Kidney capillary endothelial cell (primary cell): Measurements from ENCODE around the gene ST8SIA5.

Experiments
- DNase-seq: peaks from one replicate; pipeline ENCODE4 v3.0.0-alpha.2; 2018; ENCODE audit warnings: low spot score

Gene ST8SIA5

DNA sequence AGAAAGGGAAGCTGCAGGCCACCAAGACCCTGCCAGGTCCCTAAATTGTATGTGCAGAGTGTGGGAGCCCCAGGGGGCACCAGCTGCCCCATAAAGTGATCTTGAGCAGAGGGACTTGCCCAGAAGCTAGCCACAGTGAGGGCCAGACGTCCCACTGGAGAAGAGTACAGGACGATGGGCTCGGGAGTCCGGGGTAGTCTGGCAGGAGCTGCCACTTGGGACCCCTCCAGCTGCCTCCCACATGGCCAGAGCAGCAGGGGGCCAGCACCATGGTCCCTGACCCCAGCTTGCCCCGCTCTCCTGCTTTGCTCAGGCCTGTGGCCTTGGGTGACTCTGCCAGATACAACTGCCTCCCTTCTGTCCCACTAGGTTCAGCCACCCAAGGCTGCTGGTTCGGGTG is 88.2 kb downstream of the ST8SIA5 start:
- no peak for DNase-seq

DNA sequence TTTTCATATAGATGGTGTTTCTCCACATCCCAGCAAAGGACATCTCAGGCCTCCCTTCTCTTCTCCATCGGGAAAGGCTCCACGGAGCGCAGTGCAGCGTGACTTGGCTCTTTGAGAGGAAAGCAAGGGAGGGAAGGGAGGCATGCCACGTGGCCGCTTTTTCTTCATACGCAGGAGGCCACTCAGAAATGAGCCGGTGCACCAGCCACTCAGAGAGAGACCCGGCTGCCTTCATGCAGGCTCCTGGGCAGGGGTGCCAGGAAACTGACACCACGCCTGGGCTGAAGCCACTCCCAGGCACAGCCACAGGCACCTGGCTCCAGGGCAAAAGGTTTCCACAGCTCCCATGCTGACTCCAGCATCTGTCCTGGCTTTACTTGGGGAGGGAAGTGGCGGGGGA is 88.7 kb downstream of the ST8SIA5 start:
- no peak for DNase-seq

DNA sequence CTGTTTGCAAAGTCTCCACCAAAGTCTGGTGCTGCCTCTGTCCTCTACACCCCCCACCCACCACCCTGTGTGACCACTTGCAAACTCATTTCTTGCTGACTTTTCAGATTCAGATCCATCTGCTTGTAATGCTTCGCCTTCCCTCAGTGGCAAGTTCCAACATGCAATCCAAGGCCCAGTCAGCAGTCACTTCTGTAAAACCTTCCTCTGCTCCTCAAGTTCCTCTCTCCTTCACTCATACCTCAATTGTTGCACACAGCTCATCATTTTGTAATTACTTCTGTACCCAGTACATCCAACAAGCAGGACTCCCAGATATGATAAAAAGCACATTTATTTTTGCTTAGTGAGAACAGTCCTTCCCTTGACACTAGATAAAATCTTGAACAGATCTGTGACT is 93.3 kb downstream of the ST8SIA5 start:
- DNase-seq: no peak

DNA sequence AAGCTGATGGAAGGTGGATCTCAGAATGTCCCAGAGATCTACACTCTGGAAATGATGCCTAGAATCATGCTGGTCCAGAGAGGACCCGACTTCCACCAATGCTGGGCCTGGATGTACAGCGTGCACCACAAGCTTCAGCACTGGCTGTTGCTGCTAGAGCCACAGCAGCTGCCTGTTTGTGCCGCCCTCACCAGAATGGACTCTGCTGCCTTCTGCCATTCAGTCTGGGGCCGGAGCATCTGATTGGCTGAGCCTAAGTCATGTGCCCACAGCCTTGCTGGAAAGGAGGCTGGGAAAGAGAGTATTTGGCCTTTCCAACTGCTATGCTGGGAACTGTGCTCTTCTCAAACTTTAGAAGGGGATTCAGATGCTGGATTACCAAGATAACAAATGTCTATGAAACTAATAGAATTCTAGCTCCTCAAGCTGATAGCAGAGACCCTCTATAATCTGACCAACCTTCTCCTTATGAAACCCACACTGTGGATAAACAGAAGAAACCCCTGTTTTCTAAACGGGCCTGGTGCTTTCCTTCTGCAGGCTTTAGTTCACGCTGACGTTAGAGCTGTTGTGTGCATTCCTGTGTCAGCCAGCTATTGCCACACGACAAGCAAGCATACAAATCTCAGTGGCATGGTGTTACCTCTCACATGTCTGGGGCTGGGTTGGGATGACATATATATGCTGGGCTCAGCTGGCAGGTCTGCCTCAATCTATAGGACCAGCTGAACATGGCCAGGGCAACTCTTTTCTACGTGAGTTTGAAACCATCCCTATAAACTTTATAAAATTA is 95.7 kb downstream of the ST8SIA5 start:
- no peak for DNase-seq

DNA sequence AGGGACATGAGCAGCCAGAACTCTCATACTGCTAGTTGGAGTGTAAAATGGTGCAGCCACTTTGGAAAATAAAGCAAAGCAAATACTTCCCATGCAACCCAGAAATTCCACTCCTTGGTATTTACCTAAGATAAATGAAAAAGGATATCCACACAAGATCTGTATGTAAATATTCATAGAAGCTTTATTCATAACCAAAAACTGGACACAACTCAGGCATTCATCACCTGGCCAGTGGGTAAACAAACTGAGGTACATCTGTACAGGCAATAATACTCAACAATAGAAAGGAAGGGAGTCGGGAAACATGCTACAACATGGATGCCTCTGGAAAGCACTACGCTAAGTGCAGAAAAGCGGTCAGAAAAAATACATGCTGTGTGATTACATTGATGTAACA is 97.4 kb downstream of the ST8SIA5 start:
- DNase-seq: no peak

DNA sequence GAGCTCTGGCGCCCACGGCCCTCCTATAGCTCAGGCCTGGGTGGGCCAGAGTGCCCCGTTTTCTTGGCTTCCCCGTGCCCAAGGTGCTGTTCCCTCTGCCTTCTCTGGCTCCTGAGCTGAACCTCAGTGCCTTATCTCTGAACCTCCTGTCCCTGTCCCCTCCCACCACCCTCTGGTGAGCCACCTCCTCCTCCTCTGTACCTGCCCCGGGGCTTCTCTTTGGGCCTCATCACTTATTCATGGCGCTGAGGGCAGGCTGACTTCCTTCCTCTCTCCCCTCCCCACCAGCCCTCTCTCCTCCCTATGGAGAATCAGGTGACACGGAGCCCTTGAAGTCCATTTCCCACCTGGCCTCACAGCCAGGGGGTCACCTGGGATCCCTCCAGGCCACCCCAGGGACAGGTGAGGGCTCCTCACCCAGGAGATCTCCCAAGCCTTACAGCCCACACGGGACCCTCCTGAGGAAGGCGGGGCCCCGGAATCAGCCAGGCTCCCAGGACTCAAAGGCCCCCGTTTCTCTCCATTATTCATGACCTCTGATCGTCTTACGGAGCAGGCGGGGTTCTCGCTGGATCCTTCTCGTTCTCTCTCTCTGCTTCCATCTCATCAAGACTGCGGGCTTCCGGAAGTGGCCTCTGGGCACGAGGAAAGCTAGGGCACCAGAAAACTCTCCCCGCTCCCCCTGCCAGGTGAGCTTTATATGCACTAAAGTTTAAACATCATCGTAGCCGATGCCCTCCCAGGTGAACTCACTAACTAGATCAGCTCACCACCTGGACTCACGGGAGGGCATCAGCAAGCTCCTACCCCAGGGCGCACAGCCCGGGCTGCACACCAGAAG is 99.5 kb downstream of the ST8SIA5 start, which contains the start of gene LOXHD1:
LOXHD1 (minus strand) TSS at position 106 of the 841 bp plus-strand sequence. CDS start 187 bp downstream, outside the sequence.
- no peak for DNase-seq

DNA sequence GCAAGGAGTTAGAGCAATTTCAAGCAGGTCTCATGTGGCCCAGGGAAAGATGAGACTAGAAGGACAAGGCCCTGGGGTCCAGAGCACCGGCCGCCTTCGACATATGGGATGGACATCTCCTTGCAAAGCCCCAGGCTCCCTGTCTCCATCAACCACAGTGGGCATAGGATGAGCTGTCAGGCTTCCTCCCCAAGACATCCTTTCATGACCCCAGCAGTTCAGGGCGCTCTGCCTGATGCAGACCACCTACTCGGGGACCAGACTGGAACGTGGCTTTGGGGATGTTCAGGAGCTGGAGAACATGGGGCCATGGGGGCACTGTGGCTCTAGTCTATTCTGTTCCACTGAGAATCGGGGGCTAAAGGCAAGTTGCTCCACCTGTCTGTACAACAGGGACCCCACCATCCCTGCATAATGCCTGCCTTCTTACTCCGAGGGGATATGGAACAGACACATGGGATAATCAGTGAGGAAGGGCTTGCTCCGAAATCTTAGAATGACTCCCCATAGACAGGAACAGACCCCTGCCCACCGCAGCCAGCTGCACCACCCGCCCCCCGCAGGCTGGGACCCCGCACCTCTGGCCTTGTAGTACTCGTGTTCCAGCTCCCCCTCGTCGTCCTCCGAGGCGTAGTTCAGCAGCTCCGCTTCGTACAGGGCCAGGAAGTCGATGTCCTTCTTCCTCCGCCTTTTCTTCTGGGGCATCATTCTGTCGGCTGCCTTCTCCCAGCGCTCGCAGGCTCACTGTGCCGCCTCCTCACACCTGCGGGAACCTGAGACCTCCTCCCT is 100.3 kb downstream of the ST8SIA5 start:
- DNase-seq: no peak

DNA sequence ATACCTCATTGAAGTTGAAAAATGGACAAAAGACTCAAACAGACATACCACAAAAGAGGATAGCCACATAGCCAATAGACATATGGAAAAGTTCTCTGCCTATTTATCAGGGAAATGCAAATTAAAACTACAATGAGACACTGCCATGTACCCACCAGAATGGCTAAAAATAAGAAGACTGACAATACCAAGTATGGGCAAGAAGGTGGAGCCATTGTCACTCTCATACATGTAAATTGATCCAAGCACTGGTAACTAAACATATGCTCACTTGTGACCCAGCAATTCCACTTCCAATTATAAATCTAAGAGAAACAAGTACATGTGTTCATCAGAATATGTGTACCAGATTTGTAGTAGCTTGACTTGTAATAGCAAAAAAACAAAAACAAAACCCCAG is 104.5 kb downstream of the ST8SIA5 start:
- DNase-seq: no peak

DNA sequence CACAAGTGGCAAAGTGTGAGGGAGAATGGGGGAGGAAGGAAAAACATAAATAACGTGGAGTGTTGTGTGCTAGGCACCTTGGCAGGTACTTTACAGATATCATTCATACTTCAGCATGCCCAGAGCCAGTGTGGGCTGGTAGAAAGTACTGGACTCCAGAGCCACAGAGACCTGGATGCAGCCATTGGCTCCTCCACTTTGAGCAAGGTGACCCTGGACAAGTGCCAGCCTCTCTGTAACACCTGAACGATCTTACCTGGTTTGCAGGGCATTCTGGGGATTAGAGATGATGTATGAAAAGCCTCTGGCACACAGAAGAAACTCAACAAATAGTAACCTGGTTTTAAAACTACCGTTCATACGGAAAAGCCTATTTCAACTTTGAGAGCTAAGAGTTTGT is 106.2 kb downstream of the ST8SIA5 start:
- no peak for DNase-seq

DNA sequence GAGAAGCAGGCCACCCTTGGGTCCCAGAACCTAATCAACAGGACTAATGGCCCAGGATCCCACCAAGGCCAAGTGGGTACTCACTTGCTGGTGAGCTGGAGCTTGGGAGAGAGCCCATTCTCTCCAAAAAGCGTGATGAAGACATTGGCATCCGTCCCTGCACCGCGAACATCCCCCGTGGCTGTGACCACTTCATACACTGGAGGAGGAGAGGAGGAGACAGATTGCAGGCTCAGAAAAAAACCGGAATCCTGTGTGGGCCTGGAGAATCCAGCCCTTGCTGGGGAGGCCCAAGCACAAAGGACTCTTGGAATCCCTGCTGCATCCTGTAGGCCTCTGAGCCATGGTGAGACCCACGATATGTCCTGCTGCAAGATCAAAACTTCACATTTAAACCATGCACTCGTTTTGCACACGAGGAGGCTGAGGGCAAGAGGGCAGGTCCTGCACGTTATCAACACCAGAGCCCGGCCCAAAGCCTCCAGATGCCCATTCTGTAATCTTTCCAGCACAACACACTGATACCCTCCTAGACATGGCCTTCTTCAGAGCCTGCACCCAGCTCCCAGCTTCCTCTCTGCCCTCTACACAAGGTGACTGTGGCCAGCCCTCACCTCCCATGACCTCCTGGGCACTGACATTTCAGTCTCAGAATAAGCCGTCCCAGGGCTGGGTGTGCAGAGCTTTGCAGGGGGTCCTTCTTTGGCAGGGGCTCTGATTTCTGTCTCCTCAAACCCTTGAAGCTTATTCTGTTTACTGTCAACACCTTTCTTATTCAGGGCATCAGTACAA is 107.6 kb downstream of the ST8SIA5 start:
- DNase-seq: no peak

DNA sequence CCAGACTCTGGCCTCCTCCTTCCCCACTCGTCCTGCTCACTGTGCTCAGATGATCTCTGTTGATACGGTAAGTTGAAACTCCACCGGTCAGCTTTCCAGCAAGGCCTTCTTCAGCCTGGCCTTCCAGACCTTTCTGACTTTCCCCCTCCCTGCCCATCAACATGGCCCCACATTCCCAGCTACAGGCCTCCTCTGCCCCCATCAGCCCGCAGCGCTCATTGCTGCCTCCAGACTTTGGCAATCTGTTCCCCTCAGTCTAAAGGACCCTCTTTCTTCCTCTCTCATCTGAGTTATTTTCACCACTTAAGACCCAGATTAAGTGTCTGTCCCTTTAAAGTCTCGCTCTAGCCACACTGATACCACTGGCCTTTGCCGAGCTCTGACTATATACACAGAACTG is 110.4 kb downstream of the ST8SIA5 start:
- no peak for DNase-seq

DNA sequence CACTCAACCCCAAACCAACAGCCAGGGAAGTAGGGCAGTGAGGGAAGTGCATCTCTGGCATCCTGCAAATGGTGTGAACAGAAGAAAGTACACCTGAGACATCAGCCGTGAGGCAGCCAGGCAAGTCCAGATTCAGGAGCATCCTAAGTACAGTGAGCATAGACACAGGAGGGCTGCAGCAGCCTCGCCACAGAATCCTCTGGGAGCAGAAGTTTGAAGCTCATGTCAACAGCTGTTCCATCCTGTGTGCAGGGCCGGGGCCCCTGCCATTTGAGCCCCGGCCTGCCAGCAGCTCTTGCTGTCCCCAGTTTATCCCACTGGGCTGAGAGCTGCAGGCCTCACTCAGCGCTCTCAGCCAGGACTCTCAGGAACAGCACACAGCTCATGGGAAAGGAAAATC is 114.3 kb downstream of the ST8SIA5 start:
- DNase-seq: no peak

DNA sequence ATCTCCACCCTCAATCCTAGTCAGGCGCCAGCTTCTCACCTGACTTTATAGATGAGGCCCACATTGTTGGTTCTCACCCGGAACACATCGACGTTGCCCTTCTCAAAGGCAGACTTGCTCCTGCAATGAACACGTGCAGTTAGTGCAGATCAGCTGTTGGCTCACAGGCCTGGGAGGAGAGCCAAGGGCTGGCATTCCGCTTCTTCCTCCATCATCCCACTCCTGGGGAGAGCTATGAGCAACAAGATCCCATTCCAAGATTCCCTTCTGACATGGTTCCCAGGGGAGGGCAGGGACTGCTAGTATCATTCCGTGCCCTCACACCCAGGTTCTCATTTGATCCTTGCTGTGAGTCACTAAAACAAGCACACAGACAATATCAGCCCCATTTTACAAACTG is 114.9 kb downstream of the ST8SIA5 start:
- no peak for DNase-seq

DNA sequence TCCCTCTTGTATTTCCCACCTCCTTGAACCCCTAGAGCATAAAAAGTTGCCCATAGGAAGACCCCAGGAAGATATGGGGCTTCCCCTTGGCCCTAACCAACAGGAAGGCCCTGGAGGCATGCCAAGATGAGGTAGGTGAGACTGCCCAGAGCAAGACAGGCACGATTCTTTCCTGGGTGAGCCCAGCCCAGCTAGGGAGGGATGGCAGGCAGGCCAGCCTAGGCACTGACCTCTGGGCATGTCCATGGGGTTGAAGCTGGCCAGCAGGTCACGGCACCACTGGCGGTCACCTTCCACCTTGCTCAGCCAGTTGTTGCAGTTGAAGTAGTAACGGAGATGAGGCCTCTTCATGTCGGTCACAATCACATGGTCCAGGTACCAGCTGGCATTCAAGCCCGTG is 117.5 kb downstream of the ST8SIA5 start:
- no peak for DNase-seq

DNA sequence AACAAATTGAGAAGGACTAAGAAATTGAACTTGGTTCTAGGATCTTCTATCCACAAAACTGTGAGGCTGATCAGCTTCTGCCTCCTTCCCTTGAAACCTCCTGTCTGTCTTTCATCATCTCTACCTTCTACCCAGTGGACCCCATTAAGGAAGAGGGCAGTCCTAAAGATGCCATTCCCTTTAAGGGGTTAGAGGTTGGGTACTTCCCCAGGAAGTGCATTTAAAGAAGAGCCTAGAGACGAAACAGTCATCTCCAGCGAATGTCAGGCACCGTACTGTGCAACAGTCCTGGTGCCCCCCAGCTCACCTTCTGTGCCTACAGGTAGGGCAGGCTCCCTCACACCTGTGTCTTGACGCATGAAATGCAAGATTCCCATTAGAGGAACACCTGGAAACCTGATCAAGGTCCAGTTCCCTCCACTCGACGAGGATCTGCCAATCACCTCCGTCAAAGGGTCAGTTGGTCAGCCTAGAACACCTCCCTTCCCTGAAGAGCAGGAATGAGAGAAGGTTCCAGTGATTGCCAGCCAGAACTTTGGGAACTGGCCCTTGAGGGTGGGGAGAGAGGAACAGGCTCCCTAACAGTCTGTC is 120.7 kb downstream of the ST8SIA5 start:
- no peak for DNase-seq

DNA sequence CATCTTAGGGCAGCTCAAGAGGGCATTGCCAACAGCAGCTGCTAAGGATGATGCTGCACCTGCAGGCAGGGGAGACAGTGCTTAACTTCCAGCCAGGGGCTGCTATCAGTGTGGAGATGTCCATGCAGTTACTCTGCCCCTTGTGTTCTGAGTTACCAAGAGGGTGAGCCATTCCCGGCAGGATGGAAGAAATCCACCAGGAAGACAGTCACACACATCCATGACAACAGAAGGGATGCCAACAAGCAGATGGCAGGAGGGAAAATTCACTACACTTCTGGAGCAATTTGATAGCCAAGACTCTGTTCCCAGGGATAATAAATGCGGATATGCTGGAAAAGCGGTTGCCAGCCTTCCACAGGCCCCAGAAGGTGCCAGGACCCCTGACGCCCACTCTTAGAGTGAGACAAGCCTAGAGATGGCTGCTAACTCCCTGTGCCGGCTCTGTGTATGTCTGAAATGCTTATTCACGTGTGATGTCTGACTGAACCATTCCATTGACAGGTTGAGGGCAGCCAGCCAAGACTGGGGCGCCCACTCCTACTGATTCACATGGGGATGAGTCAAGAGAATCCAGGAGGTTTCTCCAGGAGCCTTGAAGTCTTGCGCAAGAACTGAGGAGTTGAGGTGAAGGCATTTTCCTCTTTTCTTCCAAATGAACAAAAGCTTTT is 124.3 kb downstream of the ST8SIA5 start:
- DNase-seq: no peak

DNA sequence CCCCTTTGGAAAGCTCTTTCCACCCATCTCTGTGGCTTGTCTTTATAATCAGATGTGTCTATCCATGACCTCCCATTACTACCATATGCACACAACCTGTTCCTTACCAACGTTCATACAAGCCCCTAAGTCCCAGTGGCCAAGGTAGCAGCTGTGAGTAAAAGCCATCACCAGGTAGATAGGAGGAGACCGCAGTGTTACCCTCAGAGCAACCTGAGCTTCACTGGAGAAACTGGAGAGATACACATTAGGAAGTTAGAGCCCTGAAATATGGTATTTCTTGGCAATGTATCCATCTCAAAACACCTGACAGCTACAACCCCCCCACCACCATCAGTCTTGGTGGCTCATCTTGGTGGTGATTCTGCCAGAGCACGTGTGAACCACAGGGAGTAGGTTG is 125.9 kb downstream of the ST8SIA5 start:
- no peak for DNase-seq

DNA sequence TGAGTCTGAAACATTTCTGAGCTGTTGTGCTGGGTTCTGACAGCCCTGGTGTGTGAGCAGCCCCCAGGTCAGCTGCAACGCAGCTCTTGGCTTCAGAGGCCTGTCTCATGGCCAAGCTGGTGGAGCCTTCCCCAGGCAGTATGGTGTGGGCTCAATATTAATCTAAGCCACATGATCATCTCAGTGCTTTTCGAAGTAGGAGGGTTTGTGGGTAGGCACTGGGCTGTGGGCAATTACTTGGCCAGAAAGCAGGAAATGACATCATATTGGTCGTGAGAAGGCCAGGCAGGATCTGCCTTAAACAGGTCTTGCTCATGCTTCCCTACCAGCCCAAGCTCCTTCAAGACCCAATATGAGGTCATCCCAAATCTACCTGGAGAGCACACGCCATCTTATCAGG is 126.7 kb downstream of the ST8SIA5 start:
- DNase-seq: peak; percentile 32

DNA sequence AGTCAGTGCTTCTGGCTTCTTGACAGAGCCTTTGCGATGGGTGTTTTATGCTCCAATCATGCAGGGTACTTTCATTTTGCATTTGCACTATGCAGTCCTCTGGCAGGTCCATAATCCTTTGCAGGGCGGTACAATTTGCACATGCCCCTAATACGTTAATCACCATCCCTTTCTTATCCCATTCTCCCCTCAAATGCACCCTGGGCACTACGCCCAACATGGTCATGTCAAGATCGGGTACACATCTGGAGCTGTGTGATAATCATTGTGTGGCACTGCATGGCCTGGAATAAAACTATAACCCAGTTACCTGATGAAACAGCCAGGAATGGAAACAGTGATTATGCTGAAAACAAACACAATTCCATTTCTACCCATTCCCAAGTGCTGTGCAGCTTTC is 127.5 kb downstream of the ST8SIA5 start:
- DNase-seq: no peak

DNA sequence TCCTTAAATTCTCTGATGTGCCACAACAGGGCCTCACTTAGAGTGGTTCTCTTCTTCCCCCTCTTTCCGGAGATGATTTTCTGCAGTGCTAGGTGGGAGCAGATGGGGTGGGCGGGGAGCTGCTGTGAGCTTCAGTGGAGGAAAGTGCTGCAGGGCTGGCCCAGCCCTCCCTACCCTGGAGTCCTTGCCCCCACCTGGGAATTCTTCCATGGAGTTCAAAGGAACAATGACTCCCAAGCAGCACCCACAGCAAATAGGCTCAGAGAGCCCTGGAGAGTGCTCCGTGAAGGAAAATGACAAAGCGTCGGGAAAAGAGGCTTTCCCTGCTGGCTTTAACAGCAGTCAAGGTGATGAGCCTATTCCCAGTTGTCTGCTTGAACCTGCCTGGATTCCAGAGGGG is 128.6 kb downstream of the ST8SIA5 start:
- DNase-seq: no peak

DNA sequence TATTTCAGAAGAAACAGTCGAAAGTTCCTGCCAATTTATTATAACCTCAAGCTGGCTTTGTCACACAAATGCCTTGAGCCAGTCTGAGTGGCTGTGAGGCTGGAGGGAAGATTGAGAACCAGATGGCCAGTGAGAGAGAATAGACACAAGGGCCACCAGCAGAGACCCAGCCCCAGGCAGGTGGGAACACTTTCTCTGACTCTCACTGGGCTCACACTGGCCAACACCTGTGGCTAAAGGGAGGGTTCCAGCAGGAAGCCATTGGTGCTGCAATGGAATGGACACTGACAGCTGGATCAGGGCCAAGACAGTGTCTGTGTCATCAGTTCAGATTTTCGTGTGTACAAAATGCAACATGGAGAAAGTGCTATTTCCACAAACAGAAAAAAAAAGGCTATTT is 129.7 kb downstream of the ST8SIA5 start:
- DNase-seq: no peak
